SU-DHL-6 (cell line): ENCODE results near the gene OR2V2.

Experiments
- EZH2phosphoT487 ChIP-seq: fragments of 200-600 bp; sonication (generic), shearing (Covaris generic); conservative IDR thresholded peaks from 2 replicates; pipeline ENCODE4 v1.6.1; 2018; ENCODE audit warnings: mild to moderate bottlenecking, antibody characterized with exemption, low read length, moderate library complexity, mixed read lengths
- TF ChIP-seq, protein P1 (sequence below): fragments of 200-600 bp; sonication (generic); IDR thresholded peaks from one replicate; pipeline ENCODE4 v1.5.1; 2017; ENCODE audit warnings: antibody characterized with exemption, mild to moderate bottlenecking, low read length, moderate library complexity; ENCODE audit not compliant: insufficient read depth, poor library complexity, severe bottlenecking

DNA sequence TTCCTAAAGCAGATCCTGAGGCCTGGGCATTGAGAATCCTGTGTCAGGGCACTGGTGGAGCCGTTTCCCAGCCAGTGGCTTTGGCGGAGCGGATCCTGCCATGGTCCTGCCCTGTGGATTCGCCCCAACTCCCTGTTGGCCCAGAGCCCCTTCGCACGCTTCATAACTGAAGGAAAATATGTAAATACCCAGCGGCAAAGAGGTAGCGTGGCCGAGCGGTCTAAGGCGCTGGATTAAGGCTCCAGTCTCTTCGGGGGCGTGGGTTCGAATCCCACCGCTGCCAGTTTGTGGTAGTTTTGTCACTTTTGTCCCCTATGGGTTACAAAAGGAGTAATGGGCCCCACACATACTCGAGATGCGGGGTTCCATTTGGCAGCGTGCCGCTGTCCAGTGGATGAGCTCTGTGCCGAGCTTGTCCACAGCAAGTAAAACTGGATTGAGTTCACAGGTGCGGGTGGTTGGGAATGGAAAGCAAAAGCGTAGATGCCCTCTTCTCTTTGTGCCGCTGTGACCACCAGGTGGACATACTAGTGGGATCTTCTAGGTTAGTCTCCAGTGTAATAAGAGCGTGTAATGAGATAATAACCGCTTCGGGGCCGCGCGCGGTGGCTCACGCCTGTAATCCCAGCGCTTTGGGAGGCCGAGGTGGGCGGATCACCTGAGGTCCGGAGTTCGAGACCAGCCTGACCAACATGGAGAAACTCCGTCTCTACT, 40.3 kb downstream of the OR2V2 start:
- TF ChIP-seq, protein P1, sequence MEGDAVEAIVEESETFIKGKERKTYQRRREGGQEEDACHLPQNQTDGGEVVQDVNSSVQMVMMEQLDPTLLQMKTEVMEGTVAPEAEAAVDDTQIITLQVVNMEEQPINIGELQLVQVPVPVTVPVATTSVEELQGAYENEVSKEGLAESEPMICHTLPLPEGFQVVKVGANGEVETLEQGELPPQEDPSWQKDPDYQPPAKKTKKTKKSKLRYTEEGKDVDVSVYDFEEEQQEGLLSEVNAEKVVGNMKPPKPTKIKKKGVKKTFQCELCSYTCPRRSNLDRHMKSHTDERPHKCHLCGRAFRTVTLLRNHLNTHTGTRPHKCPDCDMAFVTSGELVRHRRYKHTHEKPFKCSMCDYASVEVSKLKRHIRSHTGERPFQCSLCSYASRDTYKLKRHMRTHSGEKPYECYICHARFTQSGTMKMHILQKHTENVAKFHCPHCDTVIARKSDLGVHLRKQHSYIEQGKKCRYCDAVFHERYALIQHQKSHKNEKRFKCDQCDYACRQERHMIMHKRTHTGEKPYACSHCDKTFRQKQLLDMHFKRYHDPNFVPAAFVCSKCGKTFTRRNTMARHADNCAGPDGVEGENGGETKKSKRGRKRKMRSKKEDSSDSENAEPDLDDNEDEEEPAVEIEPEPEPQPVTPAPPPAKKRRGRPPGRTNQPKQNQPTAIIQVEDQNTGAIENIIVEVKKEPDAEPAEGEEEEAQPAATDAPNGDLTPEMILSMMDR: no peak
- TF ChIP-seq EZH2phosphoT487: no peak
